Measurements from ENCODE around the gene GALNTL6. TPM values are rescaled to one million over a fixed set of nuclear protein-coding genes. Genes with fewer than 3 reads are reported as not detected.

GALNTL6 gene
- total RNA-seq, 1 donor, result not detected

GRCh38 chr4:171843456-171843855 is 30.3 kb downstream of the GALNTL6 start:
- H3K4me3 ChIP-seq (ENCODE audit: low read depth, low read length), result no peak overlapping the region
- no peak for DNase-seq (ENCODE audit: low read depth)
- no peak for TF ChIP-seq CTCF (IDR thresholded peaks at IDR 0.05; ENCODE audit: insufficient read depth, low read length)

GRCh38 chr4:171846232-171846631 is 33.0 kb downstream of the GALNTL6 start:
- DNase-seq (ENCODE audit: low read depth), result no peak
- TF ChIP-seq CTCF (IDR thresholded peaks at IDR 0.05; ENCODE audit: insufficient read depth, low read length), result no peak
- no peak overlapping the region for H3K4me3 ChIP-seq (ENCODE audit: low read depth, low read length)

GRCh38 chr4:171846893-171847292 is 33.7 kb downstream of the GALNTL6 start:
- no peak for TF ChIP-seq CTCF (IDR thresholded peaks at IDR 0.05; ENCODE audit: insufficient read depth, low read length)
- no peak overlapping the region for H3K4me3 ChIP-seq (ENCODE audit: low read depth, low read length)
- no peak for DNase-seq (ENCODE audit: low read depth)

GRCh38 chr4:171847751-171848150 is 34.5 kb downstream of the GALNTL6 start:
- no peak overlapping the region for H3K4me3 ChIP-seq (ENCODE audit: low read depth, low read length)
- DNase-seq (ENCODE audit: low read depth), result no peak
- no peak for TF ChIP-seq CTCF (IDR thresholded peaks at IDR 0.05; ENCODE audit: insufficient read depth, low read length)

- H3K4me3 ChIP-seq (ENCODE audit: low read depth, low read length), result no peak overlapping the region
- no peak for DNase-seq (ENCODE audit: low read depth)
- TF ChIP-seq CTCF (IDR thresholded peaks at IDR 0.05; ENCODE audit: insufficient read depth, low read length), result no peak
These were observed 36.5 kb downstream of the GALNTL6 start for GRCh38 chr4:171849686-171850222.

GRCh38 chr4:171851295-171851694 is 38.1 kb downstream of the GALNTL6 start:
- no peak for TF ChIP-seq CTCF (IDR thresholded peaks at IDR 0.05; ENCODE audit: insufficient read depth, low read length)
- DNase-seq (ENCODE audit: low read depth), result no peak
- H3K4me3 ChIP-seq (ENCODE audit: low read depth, low read length), result no peak overlapping the region
